ENCODE measurements around the gene CLEC9A.

Gene CLEC9A

GRCh38 chr12:10101042-10101579 lies 70.6 kb downstream of the CLEC9A start:
- Mint-ChIP-seq H3K27me3 (ENCODE audit: low read depth) (no peaks in the 10 kb centered on the region), H3K4me1 (peaks cover 32% of the 10 kb centered on the region), H3K27ac (peak overlapping the region; percentile 83 to 98 (median 95)), H3K9me3 (peaks cover 19% of the 10 kb centered on the region), H3K4me3 (peak overlapping the region in 2 of 3 experiments; percentile 57 to 67), H3K36me3 (ENCODE audit: low read depth) (no peaks in the 10 kb centered on the region)
- TF ChIP-seq CTCF (IDR thresholded peaks at IDR 0.05; ENCODE audit: unreplicated experiment in 3 of 3), result no peak

GRCh38 chr12:10101648-10102220 lies 71.3 kb downstream of the CLEC9A start:
- H3K4me1 Mint-ChIP-seq, result peaks cover 32% of the 10 kb centered on the region

GRCh38 chr12:10102322-10102721 lies 71.8 kb downstream of the CLEC9A start:
- Mint-ChIP-seq H3K36me3 (ENCODE audit: low read depth) (no peaks in the 10 kb centered on the region), H3K9me3 (peaks cover 25% of the 10 kb centered on the region), H3K4me3 (no peak overlapping the region), H3K4me1 (peaks cover 31% of the 10 kb centered on the region), H3K27ac (peak overlapping the region in 1 of 3 experiments; percentile 95), H3K27me3 (ENCODE audit: low read depth) (no peaks in the 10 kb centered on the region)
- no peak for TF ChIP-seq CTCF (IDR thresholded peaks at IDR 0.05; ENCODE audit: unreplicated experiment in 3 of 3)

More at GRCh38 chr12:10101648-10102220, 71.3 kb downstream of the CLEC9A start:
- H3K9me3 Mint-ChIP-seq, result peaks cover 21% of the 10 kb centered on the region
- no peaks in the 10 kb centered on the region for H3K27me3 Mint-ChIP-seq (ENCODE audit: low read depth)
- H3K36me3 Mint-ChIP-seq (ENCODE audit: low read depth), result no peaks in the 10 kb centered on the region
- peak overlapping the region; percentile 83 to 98 (median 95) for H3K27ac Mint-ChIP-seq
- TF ChIP-seq CTCF (IDR thresholded peaks at IDR 0.05; ENCODE audit: unreplicated experiment in 3 of 3), result no peak
- H3K4me3 Mint-ChIP-seq, result peak overlapping the region in 1 of 3 experiments; percentile 11

GRCh38 chr12:10110256-10110844 lies 79.9 kb downstream of the CLEC9A start:
- Mint-ChIP-seq H3K36me3 (ENCODE audit: low read depth) (no peaks in the 10 kb centered on the region), H3K27ac (no peak overlapping the region), H3K4me3 (no peak overlapping the region), H3K9me3 (peaks cover 21% of the 10 kb centered on the region), H3K27me3 (ENCODE audit: low read depth) (peaks cover 3% of the 10 kb centered on the region), H3K4me1 (no peaks in the 10 kb centered on the region)
- no peak for TF ChIP-seq CTCF (IDR thresholded peaks at IDR 0.05; ENCODE audit: unreplicated experiment in 3 of 3)

- Mint-ChIP-seq H3K9me3 (peaks cover 12% of the 10 kb centered on the region), H3K4me1 (no peaks in the 10 kb centered on the region), H3K27me3 (ENCODE audit: low read depth) (peaks cover 3% of the 10 kb centered on the region), H3K36me3 (ENCODE audit: low read depth) (no peaks in the 10 kb centered on the region), H3K4me3 (no peak overlapping the region), H3K27ac (no peak overlapping the region)
- no peak for TF ChIP-seq CTCF (IDR thresholded peaks at IDR 0.05; ENCODE audit: unreplicated experiment in 3 of 3)
These were observed 81.0 kb downstream of the CLEC9A start for GRCh38 chr12:10111451-10111850.
